ENCODE measurements around the gene GADD45A.

The GADD45A gene

DNA sequence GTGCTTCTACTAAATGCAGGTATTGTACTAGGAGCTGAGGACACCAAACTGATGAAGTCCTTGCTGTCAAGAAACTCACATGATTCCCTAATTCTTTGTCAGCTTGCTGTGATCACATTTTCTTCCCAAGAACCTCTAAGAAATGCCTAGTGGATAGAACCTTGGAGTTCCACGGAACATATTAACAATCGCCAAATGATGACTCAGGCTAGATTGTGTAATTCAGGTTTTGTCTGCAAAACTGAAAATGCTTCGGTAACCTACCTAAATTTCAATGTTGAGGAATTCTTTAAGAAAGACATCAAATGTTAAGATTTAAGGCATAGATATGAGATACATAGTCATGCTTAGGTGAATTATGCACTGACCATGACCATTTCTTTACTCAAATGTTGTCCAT lies 1.7 kb upstream of the GADD45A start:
- Histone ChIP-seq H3K36me3 (ENCODE audit: control insufficient read depth, insufficient read depth, low read length) (peaks cover 3% of the 10 kb centered on the region; the same call in 1 of the 2 replicates), H3K27me3 (replicated peaks; ENCODE audit: control insufficient read depth, insufficient read depth, low read length) (no peaks in the 10 kb centered on the region), H3K4me3 (replicated peaks; ENCODE audit: low read depth, low read length) (no peak overlapping the region)
- no peak for DNase-seq (ENCODE audit: extremely low read depth, insufficient read length)
- TF ChIP-seq, protein P1, sequence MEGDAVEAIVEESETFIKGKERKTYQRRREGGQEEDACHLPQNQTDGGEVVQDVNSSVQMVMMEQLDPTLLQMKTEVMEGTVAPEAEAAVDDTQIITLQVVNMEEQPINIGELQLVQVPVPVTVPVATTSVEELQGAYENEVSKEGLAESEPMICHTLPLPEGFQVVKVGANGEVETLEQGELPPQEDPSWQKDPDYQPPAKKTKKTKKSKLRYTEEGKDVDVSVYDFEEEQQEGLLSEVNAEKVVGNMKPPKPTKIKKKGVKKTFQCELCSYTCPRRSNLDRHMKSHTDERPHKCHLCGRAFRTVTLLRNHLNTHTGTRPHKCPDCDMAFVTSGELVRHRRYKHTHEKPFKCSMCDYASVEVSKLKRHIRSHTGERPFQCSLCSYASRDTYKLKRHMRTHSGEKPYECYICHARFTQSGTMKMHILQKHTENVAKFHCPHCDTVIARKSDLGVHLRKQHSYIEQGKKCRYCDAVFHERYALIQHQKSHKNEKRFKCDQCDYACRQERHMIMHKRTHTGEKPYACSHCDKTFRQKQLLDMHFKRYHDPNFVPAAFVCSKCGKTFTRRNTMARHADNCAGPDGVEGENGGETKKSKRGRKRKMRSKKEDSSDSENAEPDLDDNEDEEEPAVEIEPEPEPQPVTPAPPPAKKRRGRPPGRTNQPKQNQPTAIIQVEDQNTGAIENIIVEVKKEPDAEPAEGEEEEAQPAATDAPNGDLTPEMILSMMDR (IDR thresholded peaks at IDR 0.05; ENCODE audit: insufficient read depth, low read length, poor library complexity, severe bottlenecking) = no peak

DNA sequence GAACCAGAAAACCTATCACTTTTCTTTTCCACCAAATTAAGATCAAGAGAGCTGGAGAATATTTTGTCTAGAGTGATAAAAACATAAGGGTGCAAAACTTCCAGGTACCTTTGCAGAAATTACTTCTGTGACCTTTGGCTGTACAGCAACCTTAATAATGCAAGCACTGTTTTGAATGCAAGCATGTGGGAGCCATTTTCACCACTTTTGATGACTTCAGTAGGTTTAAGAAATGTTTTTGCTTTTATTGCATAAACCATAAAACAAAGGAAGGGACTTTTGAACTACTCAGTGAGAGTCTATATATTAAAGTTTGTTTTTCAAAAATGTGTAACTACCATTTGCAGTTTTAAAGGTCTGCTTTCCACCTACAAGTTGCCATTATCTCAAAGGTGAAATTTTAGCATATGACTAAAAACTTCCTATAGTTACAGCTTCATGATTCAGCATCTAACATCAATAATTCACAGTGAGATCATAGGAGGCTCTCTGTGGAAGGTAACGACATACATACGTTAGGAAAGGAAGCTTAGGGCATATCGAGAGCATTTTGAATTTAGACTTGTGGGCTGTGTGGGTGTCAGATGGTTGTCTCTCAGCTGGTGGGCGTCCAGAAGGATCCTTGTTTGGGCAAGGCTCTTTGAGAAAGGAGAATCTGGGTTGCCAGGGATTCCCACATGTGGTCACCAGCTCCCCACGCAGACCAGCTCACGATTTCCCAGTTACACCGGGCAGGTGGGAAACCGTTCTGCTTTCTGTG lies 1.1 kb upstream of the GADD45A start:
- no peak for DNase-seq (ENCODE audit: extremely low read depth, insufficient read length)
- H3K27me3 ChIP-seq (replicated peaks; ENCODE audit: control insufficient read depth, insufficient read depth, low read length) = no peaks in the 10 kb centered on the region
- TF ChIP-seq, protein P1 (IDR thresholded peaks at IDR 0.05; ENCODE audit: insufficient read depth, low read length, poor library complexity, severe bottlenecking) = no peak
- H3K36me3 ChIP-seq (ENCODE audit: control insufficient read depth, insufficient read depth, low read length) = peaks cover 7% of the 10 kb centered on the region
- H3K4me3 ChIP-seq (replicated peaks; ENCODE audit: low read depth, low read length) = peak overlapping the region; percentile 19; the same call in 1 of the 2 replicates

DNA sequence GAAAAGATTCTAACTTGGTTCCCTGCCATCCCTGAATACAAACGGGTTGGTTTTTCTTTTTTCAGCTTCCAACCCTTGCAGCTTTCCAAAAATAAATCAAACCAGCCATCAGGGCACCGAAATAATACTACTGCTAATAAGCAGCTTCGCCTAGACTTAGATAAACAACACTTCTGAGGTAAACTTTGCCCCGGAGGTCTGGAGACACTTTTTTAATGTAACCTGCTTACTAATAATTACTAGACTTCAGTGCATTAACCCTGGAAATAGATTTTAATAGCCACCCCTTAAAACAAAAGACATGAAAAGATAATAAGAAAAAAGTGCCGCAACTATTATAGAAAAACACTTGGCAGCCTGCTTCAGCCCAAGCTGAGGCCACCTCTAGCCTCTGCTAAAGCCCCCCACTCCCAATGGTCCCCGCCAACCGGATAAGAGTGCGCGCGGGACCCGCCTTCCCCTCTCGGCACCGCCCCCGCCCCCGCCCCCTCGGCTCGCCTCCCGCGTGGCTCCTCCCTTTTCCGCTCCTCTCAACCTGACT lies 405 bp upstream of the GADD45A start:
- H3K4me3 ChIP-seq (replicated peaks; ENCODE audit: low read depth, low read length) = peak overlapping the region; percentile 19; the same call in 1 of the 2 replicates
- H3K27me3 ChIP-seq (replicated peaks; ENCODE audit: control insufficient read depth, insufficient read depth, low read length) = no peaks in the 10 kb centered on the region
- DNase-seq (ENCODE audit: extremely low read depth, insufficient read length) = no peak
- H3K36me3 ChIP-seq (ENCODE audit: control insufficient read depth, insufficient read depth, low read length) = peaks cover 7% of the 10 kb centered on the region
- TF ChIP-seq, protein P1 (IDR thresholded peaks at IDR 0.05; ENCODE audit: insufficient read depth, low read length, poor library complexity, severe bottlenecking) = no peak

DNA sequence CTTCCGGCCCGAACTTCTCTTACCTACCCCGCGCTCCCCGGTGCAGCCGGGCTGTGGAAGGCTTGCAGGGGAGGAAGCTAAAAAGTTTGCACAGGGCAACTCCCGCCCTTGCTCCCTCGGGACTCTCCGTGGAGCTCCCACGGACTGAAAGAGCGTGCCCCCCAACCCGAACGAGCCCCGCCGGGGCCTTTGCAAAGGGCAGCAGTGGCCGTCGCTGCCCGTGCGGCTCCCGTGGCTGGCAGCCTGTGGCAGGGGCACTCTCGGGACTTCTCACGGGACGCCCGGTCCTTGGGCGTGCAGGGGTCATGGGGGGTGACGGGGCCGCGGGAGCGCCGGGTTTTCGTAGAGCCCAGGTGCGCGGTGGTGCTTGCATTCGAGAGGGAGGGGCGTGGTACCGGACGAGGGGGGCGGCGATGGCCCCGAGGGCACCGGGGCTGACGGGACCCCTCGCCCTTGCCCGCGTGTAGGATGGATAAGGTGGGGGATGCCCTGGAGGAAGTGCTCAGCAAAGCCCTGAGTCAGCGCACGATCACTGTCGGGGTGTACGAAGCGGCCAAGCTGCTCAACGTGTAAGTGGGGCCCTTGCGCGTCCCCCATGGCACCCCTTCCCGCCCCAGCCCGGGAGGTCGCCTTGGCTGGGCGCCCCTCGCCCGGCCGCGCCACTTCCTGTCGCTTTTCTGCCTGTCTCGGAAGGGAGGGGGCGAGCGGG lies 711 bp downstream of the GADD45A start:
- TF ChIP-seq, protein P1 (IDR thresholded peaks at IDR 0.05; ENCODE audit: insufficient read depth, low read length, poor library complexity, severe bottlenecking) = no peak
- Histone ChIP-seq H3K27me3 (replicated peaks; ENCODE audit: control insufficient read depth, insufficient read depth, low read length) (no peaks in the 10 kb centered on the region), H3K36me3 (ENCODE audit: control insufficient read depth, insufficient read depth, low read length) (peaks cover 7% of the 10 kb centered on the region), H3K4me3 (replicated peaks; ENCODE audit: low read depth, low read length) (peak overlapping the region; percentile 94)
- peak; percentile 65 for DNase-seq (ENCODE audit: extremely low read depth, insufficient read length)

DNA sequence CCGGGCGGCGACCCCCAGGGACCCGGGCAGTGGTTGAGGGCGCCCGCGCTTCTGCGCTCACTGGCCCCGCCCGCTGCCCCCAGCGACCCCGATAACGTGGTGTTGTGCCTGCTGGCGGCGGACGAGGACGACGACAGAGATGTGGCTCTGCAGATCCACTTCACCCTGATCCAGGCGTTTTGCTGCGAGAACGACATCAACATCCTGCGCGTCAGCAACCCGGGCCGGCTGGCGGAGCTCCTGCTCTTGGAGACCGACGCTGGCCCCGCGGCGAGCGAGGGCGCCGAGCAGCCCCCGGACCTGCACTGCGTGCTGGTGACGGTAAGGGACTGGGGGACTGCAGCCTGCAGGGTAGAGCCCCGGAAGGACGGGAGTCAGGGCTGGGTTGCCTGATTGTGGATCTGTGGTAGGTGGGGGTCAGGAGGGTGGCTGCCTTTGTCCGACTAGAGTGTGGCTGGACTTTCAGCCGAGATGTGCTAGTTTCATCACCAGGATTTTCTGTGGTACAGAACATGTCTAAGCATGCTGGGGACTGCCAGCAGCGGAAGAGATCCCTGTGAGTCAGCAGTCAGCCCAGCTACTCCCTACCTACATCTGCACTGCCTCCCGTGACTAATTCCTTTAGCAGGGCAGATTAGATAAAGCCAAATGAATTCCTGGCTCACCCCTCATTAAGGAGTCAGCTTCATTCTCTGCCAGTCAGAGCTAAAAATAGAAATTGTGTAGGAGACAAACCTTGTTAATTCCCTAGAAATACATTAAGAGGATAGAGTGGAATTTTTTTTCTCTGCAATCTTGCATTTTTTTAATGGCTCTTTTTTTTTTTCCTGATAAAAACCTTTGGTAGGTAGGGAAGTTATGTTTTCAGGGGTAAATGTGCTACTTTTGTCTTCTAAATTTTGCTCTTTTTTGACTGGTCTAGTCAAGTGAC lies 1.5 kb downstream of the GADD45A start:
- TF ChIP-seq, protein P1 (IDR thresholded peaks at IDR 0.05; ENCODE audit: insufficient read depth, low read length, poor library complexity, severe bottlenecking) = no peak
- Histone ChIP-seq H3K27me3 (replicated peaks; ENCODE audit: control insufficient read depth, insufficient read depth, low read length) (no peaks in the 10 kb centered on the region), H3K36me3 (ENCODE audit: control insufficient read depth, insufficient read depth, low read length) (peaks cover 7% of the 10 kb centered on the region), H3K4me3 (replicated peaks; ENCODE audit: low read depth, low read length) (peak overlapping the region; percentile 94)
- DNase-seq (ENCODE audit: extremely low read depth, insufficient read length) = peak; percentile 78
